Measurements from ENCODE around the gene PYGB.
"Not testable (repeated sequence)": the region's sequence is repeated elsewhere in the genome, so short reads cannot be mapped to it uniquely, and the experiment has no call there.

PYGB gene

GRCh38 chr20:25314497-25315417 lies 66.9 kb downstream of the PYGB start:
- no peak for DNase-seq (ENCODE audit: low spot score)

DNA sequence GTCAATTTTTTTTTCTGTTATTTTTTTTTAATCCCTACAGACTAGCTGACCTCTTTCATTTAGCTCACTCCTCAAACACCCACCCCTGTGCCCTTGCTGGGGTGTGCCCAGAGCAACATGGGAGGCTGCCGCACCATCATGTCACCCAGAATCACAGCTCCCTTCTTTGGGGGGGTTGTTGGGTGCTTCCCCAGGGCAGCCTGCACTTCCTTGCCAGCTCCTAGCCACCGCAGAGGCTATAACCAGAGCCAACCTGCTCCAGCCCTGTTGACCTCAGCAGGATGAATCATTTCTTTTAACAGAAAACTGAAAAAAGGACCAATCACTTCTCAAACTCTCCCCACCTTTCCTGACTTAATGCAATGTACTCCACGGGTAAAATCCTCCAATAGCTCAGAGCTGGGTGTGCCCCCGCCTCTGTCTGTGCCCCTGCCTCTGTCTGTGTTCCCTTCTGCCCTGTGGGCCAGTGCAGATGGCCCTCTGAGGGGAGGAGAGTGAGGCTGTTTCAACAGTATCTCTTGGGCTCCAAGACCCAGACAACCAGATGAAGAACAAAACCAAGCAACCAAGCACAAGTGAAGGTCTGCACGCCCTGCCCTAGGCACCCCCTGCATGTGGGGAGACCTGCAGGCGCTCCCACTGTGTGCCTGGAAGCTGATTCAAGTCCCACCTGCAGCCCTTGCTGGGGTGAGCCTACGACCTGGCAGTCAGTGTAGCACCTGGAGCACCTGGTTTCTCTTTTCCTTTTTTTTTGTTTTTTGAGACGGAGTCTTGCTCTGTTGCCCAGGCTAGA lies 67.7 kb downstream of the PYGB start:
- DNase-seq (ENCODE audit: low spot score): no peak

GRCh38 chr20:25316506-25317190 lies 68.8 kb downstream of the PYGB start:
- no peak for DNase-seq (ENCODE audit: low spot score)

DNA sequence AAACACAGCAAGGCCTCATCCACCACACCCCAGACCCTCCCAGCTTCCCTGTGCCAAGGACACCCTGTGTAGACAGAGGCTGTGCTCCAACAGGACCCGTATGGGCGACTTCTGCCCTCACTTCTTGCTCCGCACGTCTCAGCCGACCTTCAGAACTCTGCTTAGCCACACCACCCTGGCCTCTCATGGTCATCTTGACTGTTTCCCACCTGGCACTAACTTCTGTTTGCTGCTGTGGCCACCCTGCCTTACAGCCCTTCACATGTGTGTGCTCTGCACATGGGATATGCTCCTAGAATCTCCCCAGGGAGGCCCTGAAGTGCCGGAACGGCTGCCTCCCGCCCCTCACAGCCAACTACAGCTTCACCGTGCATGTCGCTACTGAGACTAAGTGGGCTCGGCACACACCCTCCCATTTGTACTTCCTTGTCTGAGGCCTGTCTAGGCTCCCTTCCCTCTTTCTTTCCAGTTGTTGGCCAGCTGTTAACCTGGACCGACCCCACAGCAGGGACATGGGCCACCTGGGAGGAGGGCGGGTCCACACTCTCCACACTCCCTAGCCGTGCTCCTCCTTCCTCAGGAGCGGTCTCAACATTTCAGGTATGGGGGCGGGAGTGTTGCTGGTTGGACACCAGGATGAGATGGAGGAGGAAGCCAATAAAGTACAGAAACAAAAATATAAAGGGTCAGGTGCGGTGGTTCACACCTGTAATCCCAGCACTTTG lies 69.6 kb downstream of the PYGB start:
- no peak for DNase-seq (ENCODE audit: low spot score)

DNA sequence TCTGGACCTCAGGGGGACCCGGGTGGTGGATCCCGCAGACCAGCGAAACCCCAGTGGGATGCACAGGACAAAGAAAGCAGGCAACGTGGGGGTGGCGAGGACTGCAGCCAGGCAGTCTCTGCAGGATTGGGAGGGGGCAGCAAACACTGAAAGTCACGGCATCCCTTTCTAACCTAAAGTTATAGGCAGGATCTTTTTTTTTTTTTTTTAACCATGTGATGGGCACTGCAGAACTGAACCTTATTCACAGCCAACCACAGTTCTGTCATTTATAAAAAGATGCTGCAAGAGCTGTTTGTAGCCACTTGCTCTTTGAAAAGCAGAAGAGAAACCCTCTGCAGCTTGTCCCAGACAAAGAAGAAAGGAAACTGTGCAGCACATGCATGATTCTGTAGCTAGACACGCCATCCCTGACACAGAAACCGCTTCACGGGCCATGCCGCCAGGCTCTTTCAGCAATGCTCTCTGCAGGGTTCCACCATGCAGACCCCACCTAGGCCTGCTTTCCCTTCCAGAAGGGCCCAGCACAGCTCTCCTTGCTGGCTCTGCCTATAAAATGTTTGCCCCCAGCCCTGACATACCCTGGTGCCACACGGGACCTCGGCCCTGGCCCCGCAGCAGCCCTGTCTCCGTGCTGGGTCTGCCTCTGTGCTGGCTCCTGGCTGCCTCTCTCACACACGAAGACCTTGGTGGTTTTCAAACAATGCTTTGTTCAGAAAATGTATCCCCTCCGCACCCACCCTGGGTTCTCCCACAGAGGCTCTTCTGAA lies 70.8 kb downstream of the PYGB start:
- DNase-seq (ENCODE audit: low spot score): no peak

- no peak for DNase-seq (ENCODE audit: low spot score)
These were observed 71.6 kb downstream of the PYGB start for GRCh38 chr20:25319241-25320034.

GRCh38 chr20:25320035-25320800 lies 72.3 kb downstream of the PYGB start:
- DNase-seq (ENCODE audit: low spot score): no peak

GRCh38 chr20:25321262-25321831 lies 73.5 kb downstream of the PYGB start:
- DNase-seq (ENCODE audit: low spot score): no peak

DNA sequence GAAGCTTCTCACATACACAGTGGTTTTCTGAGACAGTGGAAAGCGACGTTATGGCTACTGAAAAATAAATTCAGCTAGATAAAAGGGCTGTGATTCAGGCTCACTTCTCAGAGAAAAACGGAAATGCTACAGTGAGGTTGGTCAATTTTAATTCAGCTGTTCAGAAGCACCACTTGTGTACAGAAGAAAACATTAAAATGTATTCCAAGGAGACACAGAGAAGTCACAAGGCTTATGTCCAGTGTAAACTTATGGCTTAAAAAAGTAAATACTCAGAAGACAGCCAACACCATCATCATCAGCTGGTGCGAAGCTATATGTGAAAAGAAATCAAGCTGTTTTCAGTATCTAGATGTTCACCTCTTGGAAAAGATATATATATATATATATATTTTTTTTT lies 74.1 kb downstream of the PYGB start:
- DNase-seq (ENCODE audit: low spot score): no peak

GRCh38 chr20:25323496-25324246 lies 75.8 kb downstream of the PYGB start:
- no peak for DNase-seq (ENCODE audit: low spot score)

DNA sequence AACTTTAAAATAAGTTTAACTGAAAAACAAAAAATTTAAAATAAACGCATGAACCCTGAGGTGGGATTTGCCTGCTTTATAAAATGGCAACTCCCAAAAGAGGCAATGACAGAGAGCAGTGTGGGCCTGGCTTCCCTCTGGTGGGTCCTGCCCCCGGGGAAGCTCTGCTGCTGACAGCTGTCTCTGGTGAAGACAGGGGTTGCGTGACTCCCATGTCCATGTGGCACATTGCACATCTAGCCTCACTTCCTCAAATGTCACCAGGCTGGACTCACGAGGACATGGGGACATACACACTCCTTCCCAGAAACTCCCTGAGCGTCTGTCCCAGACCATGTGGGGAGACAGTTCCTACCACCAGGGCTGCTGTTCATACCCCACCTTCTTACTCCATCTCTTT lies 76.5 kb downstream of the PYGB start:
- DNase-seq (ENCODE audit: low spot score): no peak

DNA sequence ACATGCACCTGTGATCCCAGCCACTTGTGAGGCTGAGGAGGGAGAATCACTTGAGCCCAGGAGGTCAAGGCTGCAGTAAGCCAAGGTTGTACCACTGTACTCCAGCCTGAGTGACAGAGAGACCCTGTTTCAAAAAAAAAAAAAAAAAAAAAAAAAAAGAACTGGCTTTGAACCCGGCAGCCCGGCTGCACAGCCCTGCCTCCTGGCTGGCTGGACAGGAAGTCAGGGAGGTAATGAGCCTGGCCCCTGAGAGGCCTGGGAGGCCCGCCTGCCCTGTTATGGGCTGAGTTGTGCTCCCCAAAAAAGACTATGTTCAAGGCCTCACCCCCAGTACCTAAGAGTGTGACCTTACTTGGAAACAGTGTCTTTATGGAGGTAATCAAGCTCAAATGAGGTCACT lies 77.2 kb downstream of the PYGB start:
- no peak for DNase-seq (ENCODE audit: low spot score)

DNA sequence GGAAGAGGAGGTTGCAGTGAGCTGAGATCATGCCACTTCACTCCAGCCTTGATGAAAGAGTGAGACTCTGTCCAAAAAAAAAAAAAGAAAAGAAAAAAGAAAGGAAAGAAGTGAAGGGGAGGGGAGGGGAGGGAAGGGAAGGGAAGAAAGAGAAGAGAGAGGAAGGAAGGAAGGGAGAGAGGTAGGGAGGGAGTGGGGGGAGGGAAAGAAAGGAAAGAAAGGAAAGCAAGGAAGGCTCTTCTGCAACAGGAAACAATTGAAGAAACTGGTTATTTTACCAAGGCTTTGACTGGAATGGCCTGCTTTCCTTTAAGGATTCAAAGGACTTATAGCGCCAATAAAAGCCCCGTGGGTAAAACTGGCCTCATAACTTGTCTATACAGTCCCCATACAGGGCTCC lies 78.1 kb downstream of the PYGB start:
- no peak for DNase-seq (ENCODE audit: low spot score)

GRCh38 chr20:25327521-25328235 lies 79.8 kb downstream of the PYGB start:
- no peak for DNase-seq (ENCODE audit: low spot score)

GRCh38 chr20:25328954-25329498 lies 81.1 kb downstream of the PYGB start:
- no peak for DNase-seq (ENCODE audit: low spot score)

- not testable (repeated sequence) for DNase-seq (ENCODE audit: low spot score)
These were observed 87.1 kb downstream of the PYGB start for GRCh38 chr20:25334972-25335371.

Data from RKO (cell line).